GM19438 (cell line): ENCODE data around the gene SERPINA6.
"Not testable (repeated sequence)": the region's sequence is repeated elsewhere in the genome, so short reads cannot be mapped to it uniquely, and the experiment has no call there.

Experiments
- ATAC-seq: cut with Tn5 transposase; IDR thresholded peaks from one replicate; pipeline ENCODE4 v1.9.1; 2021; ENCODE audit warnings: low read depth; ENCODE audit not compliant: unreplicated experiment

The SERPINA6 gene

DNA sequence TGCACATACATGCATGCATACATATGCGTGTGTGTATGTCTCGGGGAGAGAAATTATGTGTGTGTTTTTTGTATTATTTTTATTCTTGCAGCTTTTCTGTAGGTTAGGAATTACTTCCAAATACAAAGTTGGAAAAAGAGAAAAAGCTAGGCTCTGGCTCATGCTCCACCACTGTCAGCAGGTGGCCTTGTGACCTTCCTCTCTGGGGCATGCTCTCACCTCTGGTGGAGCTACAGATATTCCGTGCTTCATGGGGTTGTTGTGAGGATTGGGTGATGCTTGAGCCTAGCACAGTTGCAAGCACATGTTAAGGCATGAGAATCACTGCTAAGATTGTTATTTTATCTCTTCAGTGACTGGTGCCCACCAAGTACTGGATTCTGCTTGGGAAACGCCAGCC, 6.7 kb upstream of the SERPINA6 start:
- ATAC-seq: no peak

DNA sequence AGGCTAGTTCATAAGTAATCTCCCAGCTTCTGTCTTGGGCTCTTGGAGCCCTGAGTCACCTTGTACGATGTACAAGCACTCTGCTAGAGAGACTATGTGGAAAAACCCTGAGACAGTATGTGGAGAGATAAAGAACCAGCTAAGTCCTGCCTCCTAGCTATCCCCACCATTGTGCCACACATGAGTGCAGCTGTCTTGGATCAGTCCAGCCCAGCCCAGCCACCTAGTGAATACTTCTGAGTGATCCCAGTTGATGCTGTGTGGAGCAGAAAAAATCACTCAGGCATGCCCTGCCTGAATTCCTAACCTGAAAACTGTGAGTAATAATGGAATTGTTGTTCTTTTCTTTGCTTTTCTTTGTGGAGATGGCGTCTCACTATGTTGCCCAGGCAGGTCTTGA, 5.1 kb upstream of the SERPINA6 start:
- no peak for ATAC-seq

DNA sequence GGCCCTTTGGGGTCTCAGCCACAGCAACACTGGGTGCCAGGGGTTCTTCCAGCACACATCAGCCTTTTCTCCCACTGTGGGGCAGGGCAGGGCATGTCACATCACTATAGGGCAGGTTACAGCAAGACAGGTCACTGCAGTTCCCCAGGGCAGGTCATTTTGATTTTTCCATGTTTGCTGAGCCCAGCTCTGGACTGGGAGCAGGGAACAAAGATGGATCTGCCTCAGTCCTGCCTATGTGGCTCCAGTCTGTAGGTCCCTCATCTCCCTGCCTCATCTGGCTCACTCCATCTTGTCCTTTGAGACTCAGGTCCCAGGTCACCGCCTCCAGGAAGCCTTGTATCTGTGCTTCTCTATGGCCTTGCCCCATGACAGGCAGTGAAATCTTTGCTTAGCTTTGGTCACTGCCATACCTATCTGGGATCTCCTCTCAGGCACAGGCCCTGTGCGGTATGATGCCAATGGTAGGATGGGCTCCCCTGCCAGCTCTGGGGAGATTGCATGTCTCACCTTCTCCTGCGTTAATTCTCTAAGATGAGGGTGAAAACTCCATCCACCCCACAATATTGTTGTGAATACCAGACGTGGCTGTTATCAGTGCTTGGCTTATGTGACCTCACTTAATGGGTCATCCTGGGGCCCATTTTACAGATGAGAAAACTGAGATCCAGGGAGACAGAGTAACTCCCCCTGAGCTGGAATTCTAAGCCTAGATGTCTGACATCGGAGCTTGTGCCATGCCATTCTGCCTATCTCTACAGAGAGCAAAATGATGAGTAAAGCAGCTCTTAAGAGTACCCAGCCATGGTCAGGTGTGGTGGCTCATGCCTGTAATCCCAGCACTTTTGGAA, 1.5 kb downstream of the SERPINA6 start:
- no peak for ATAC-seq

DNA sequence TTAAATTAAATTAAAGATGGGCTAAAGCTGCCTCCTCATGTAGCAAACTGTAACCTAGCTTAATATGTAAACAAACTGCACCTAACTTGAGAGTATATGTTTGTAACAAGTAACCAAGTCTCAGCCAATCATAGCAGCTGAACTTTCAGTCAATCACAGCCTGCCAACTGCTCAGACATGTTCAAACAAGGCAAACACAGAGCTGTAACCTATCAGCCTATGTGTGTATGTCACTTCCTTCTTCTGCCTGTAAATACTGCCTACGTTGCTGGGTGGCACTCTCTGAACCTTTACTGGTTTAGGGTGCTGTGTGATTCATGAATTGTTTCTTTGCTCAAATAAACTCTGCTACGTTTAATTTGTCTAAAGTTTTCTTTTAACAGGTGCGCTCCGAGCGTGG, 2.9 kb downstream of the SERPINA6 start:
- ATAC-seq: no peak

DNA sequence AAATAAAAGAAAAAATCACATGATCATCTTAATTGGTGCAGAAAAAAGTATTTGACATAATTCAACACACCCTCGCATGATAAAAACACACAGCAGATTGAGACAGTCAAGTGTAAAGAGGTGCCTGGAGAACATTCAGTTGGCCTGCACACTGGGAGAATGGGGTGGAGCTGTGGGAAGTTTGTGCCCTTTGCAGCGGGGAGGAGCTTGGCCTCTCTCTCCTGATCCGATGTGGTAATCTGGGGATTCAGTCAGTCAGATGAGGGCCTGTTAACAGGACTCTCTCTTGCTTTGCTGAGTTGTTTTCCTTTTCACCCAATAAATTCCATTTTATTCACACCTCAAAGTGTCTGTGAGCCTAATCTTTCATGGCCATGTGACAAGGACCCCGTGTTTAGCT, 5.9 kb downstream of the SERPINA6 start:
- ATAC-seq: no peak

DNA sequence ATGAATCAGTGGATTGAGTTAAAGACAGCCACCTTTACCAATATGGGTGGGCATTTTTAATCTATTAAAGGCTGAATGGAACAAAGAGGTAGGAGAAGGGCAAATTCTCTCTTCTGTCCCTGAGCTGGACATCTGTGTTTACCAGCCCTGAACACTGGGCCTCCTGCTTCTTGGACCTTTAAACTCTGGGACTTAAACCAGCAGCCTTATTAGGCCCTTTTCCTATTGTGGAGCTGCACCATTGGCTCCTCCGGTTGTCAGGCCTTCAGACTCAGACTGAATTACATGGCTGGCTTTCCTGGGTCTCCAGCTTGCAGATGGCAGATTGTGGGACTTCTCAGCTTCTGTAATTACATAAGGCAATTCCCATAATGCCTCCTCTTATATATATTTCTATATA, 6.4 kb downstream of the SERPINA6 start:
- ATAC-seq: no peak

DNA sequence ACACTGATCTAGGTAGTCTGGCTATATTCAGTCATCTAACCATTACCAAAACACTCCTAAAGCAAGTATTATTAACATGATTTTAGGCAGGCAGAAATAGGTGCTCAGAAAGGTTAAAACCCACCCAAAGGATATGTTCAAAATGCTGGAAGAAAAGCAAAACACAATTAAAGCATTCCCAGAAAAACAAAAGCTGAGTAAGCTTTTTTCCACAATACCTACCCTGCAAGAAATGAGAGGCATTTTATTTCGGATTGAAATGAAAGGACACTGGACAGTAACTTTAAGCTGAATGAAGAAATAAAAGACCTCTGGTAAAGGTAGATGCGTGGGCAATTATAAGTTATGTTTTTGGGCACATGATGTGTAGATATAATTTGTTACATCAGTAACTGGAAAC, 8.2 kb downstream of the SERPINA6 start:
- ATAC-seq: no peak

DNA sequence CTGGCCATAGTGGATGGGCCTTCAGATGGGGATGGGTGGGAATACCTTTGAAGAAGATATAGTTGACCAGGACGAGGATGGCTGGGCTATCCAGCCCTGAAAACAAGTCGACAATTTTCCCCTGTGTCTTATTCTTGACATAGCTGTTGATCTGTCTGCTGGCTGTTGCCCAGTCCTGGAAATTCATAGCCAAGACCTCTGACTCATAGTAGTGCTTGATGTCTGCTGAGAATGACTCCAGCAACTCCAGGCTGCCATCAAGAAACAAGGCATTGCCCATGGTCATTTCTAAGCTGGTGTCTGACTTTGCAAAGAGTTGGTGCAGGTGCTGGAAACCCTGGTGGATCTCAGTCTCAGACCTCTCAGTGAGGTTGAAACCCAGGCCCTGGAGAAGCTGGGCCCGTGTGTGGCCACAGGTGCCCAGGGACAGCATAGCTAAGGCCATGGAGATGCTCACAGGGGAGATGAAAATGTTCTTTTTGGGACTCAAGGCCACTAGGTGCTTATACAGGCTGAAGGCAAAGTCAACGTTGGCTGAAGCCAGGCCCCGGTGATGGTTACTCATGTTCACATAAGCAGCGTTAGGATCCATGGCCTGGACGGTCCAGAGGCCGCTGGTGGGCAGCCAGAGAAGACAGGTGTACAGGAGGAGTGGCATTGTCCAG, 9.0 kb downstream of the SERPINA6 start:
- ATAC-seq: no peak

DNA sequence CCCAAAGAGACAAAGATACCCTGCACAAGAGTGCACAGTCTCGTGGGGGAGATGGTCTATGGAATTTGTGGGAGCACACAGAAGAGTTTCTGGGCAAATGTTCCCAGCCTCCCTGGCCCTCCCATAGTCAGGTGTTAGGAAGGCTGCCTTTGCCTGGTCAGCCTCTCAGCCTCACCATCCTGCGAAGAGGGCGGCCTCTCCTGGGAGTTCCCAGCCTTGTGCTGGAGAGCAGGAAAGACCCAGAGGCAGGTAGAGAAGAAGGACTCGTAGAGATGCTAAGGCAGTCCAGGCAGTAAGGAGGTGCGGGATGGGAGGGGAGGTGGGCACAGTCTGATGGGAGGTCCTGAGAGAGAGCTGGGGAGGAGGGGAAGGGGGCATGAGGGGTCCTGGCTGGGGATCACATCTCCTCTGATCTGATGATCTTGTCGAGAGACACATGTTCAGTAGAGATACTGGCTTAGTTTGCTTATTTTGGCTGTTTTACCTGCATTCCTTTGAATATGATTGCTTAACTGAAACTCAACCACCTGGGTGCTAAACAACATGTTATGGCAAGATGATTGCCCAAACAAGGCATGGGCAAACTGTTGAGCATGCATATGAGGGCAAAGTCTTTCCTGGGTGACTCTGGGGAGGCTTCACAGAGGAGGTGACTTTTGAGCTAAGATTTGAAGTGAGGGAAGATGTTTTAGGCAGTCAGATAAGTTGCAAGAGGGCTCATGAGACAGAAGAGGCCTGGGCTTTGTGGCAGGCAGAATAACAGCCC, 10.5 kb downstream of the SERPINA6 start:
- no peak for ATAC-seq

DNA sequence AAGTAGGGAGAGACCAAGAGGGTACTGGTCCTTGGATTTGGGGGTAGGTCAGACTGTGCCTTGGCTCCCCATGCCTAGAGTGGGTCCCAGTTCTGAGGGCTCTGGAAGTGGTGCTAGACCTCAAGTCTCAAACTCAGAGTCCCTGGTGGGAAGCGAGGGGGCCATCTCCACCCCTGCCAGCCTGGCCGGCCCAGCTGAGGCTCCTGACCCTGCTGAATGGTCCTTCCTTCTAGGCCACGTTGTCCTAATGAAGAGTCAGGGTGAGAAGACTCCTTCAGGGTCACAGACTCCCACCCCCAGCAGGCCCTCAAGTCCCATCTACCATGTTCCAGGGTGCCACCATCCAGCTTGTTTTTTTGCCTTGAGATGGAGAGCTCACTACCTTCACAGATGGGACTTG, 12.9 kb downstream of the SERPINA6 start:
- no peak for ATAC-seq

DNA sequence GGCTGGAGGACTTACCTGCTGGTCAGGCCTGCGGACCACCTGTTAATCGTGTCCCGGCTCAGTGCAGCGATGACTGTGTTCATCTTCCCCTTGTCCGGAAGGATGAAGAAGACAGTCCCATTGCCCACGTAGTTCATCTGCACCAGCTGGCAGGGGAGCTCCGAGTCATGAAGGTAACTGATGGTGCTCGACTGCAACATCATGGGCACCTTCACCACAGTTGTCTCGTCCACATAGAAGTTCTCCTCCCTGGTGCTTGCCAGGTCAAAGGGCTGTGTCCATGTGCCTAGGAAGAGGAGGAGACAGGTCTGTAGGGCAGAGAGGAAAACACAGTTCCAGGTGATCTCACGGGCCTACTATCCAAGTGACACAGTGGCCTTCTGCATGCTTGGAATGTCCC, 13.4 kb downstream of the SERPINA6 start:
- no peak for ATAC-seq

DNA sequence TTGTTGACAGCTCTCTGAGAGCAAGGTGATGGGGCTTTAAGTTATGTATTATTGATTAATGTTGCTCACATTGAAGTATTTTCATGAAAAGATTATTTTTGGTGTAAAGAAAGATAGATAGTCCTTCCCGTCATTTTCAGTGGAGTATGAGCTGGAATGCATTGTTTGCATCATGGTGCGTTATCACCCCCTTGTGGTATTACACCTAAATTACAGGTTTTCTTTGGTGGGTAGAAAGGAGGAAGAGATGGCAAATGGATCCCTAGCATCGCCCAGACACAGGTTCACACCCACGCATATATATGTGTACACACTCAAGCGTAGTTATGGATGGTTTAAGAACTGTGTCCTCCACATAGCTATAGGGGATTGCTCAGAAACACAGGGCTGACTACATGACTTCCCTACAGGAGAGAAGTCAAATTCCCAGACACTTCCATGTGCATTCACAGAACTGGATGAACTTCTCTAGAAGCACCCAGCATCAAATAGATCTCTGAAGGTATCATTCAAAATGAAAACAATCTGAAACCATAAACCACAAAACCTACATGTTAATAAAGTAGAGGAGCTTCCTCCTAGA, 15.6 kb downstream of the SERPINA6 start:
- no peak for ATAC-seq

DNA sequence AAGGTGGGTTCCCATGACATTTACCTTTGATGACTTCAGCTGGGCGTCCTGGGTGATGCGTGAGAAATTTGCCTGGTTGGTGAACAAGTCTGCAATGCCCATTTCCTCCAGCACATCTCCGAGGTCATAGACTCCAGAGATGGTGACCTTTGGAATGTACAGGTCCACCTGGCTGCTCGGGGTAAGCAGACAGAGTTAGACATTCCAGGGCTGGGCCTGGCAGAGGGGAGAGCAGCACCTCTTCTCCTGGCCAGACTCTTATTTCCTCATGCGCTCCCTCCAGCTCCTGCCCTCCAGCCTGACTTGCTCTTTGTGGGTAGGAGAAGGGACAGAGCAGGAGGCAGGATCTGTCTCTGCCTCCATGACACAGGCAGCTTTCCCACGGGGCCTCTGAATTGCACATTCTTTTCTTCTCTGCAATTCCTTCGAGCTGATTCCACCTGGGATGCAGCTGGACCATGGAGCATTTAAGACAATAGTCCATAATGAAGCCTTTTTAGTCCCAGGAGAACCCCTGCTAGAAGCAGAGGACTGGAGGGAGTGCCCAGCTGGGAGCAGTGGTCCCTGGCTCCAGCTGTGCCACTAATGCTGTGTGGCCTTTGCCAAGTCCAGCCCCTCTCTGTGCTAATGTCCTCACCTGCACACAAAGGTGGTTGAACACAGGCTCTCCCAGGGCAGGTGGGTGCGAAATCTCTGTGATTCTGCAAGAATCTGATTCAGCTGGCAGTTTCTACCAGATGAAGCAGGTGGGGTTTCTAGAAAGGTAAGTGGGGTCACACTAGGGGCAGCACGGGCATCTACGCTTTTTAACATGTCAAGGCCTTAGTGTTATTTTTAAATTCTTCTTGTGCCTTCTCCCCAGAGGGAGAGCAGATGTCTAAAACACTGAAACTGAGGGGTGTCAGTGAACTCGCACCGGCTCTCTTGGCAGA, 16.8 kb downstream of the SERPINA6 start:
- no peak for ATAC-seq

DNA sequence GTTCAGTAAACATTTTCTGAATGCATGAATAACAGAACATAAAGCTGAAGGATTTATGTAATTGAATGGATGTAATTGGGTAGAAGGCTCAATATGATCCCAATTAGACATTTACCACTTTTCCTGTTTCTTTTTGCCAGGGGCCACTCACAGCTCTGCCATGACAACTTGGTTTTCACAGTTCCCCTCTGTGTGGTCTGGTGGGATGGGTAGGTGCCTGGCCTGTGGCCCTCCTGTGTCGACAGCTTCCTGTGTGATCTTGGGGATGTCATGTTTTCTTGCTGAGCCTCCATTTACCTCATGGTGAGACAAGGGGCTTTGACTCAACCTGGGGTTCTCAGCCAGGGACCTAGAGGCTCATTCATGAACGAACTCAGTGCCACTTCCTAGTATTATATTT, 17.5 kb downstream of the SERPINA6 start:
- ATAC-seq: no peak

DNA sequence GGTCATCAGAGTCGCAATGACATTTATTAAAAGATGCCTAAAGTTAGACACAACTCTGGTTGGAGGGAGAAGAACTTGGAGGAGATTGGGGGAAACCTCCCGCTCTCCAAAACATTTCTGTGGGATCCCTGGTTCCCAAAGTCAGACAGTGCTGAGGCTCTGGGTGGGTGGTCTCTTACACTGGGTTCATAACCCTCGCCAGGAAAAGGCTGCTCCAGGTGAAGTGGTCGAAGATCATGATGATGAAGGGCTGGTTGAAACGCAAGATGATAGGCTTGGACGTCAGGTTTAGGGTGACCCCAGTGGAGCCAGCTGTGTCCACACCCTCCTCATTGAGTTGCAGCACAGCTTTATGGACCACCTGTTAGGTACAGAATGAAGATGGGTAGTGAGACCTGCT, 18.9 kb downstream of the SERPINA6 start:
- no peak for ATAC-seq

DNA sequence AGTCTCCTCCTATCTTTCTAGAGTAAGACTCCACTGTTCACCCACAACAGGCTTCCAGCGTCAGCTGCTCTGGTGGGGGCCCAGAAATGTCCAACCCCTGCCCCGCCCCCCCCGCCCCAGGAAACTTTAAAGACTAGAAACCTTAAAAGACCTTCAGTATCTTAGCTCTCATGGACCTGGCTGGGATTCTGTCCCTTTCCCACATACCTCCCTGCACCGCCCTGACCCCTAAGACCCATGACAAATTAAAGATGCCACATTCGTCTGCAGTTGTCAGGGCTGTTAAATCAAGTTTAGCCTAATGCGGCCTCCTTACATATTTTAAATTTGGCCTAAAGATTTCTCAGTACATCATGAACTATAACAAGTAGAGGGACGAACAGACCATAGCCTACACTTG, 20.0 kb downstream of the SERPINA6 start:
- no peak for ATAC-seq

DNA sequence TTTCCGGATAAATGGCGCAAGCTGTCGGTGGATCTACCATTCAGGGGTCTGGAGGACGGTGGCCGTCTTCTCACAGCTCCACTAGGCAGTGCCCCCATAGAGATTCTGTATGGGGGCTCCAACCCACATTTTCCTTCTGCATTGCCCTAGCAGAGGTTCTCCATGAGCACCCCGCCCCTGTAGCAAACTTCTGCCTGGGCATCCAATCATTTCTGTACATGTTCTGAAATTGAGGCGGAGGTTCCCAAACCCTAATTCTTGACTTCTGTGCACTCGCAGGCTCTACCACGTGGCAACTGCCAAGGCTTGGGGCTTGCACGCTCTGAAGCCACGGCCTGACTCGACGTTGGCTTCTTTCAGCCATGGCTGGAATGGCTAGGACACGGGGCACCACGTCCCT, 25.0 kb downstream of the SERPINA6 start:
- ATAC-seq: no peak

DNA sequence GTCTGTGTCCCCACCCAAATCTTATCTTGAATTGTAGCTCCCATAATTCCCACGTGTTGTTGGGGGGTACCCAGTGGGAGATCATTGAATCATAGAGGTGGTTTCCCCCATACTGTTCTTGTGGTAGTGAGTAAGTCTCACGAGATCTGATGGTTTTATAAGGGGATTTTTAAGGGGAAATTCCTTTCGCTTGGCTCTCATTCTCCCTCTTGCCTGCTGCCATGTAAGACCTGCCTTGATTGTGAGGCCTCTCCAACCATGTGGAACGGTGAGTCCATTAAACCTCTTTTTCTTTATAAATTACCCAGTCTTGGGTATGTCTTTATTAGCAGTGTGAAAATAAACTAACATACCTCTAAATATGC, 27.0 kb downstream of the SERPINA6 start:
- ATAC-seq: not testable (repeated sequence)

DNA sequence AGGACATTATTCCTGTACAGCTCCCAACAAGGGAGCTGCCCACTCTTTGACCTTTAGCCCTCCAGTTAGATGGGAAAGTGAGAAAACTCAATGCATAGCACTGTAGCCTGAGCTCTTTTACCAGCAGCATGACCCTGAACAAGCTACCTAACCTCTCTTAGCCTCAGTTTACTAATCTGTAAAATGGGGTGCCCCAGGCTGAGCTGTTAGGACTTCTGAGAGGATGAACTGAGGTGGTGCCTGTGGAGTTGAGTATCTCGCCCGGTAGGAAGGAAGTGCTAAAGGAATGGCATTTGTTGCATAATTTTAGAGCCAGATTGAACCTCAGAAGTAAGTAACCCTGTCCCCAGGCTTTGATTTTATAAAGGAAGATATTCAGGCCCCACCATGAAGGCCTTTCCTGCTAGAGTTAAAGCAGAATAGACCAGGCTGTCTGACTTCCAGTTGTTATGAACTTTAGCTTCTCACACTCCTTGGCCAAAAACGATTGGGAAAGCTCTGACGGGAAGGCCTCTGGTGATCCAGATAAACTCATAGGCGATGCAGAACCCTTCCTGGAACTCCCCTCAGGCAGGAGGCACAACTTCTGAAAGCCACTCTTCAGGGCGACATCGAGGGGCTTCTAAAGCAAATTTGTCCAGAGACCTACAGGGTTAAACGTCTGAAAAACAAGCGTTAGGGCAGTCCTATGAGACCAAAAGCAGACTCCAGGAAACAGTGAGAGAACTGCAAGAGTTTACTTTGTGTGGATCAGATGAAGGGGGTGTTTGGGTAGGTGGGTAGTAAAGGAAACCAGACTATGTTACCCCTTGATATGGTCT, 27.6 kb downstream of the SERPINA6 start:
- ATAC-seq: no peak
